PC-3 (cell line): ENCODE measurements around the gene CMTM8.

Experiments used
- EZH2 ChIP-seq: fragments of 300-600 bp; sonication (generic); IDR thresholded peaks from one replicate; pipeline ENCODE4 v1.6.1; 2017; ENCODE audit warnings: antibody characterized with exemption, mild to moderate bottlenecking, low read length; ENCODE audit not compliant: unreplicated experiment
- EZH2phosphoT487 ChIP-seq: fragments of 300-600 bp; sonication (generic); IDR thresholded peaks from 2 replicates; pipeline ENCODE4 v1.6.1; 2018; ENCODE audit warnings: mild to moderate bottlenecking, antibody characterized with exemption, low read length, borderline replicate concordance
- TF ChIP-seq, protein P1 (sequence below): fragments of 300-600 bp; sonication (generic); conservative IDR thresholded peaks from 2 replicates; pipeline ENCODE4 v1.5.1; 2017; ENCODE audit warnings: antibody characterized with exemption, low read depth, mild to moderate bottlenecking, low read length

DNA sequence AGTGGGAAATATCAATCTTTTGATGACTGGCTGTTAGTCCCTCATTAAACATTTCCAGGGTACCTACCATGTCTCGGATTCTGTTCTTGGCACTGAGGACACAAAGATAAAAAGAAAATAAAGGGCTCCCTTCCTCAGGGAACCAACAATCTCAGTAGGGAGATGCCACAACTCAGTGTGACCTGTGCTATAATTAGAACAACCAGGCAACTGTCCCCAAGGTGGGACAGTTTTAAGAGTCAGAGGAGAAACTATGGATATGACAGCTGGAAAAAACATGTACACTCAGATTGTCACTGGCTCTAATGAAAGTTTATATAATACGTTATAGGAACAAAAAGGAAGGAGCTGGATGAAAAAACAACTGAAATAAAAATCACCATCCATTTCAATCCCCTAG, 23.3 kb upstream of the CMTM8 start:
- TF ChIP-seq, protein P1, sequence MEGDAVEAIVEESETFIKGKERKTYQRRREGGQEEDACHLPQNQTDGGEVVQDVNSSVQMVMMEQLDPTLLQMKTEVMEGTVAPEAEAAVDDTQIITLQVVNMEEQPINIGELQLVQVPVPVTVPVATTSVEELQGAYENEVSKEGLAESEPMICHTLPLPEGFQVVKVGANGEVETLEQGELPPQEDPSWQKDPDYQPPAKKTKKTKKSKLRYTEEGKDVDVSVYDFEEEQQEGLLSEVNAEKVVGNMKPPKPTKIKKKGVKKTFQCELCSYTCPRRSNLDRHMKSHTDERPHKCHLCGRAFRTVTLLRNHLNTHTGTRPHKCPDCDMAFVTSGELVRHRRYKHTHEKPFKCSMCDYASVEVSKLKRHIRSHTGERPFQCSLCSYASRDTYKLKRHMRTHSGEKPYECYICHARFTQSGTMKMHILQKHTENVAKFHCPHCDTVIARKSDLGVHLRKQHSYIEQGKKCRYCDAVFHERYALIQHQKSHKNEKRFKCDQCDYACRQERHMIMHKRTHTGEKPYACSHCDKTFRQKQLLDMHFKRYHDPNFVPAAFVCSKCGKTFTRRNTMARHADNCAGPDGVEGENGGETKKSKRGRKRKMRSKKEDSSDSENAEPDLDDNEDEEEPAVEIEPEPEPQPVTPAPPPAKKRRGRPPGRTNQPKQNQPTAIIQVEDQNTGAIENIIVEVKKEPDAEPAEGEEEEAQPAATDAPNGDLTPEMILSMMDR, result no peak
- no peak for TF ChIP-seq EZH2phosphoT487
- TF ChIP-seq EZH2, result no peak
